ENCODE results near the gene POLE2.

GRCh38 chr14:49691031-49691430 lies 3.0 kb upstream of the POLE2 start:
- no peak for TF ChIP-seq CTCF (IDR thresholded peaks at IDR 0.05; ENCODE audit: insufficient read depth, low read length, poor library complexity, severe bottlenecking)
- TF ChIP-seq EZH2phosphoT487 (conservative IDR thresholded peaks at IDR 0.05; ENCODE audit: low read length) = no peak

All from SU-DHL-6 (cell line).